H4 (cell line): ENCODE measurements around the gene PRKCZ. TPM values are rescaled to one million over a fixed set of nuclear protein-coding genes. Genes with fewer than 3 reads are reported as not detected.

ENCODE experiments used
- DNase-seq: peaks from one replicate; pipeline ENCODE4 v3.0.0-alpha.2; 2015; ENCODE audit warnings: low spot score
- total RNA-seq: library from RNA; depleted of rRNA; stranded (reverse); fragments of >200 nt; shearing (Covaris generic); gene quantifications from 2 replicates; pipeline ENCODE4 v1.2.3, GENCODE V29; 2014

Gene PRKCZ
- total RNA-seq, 1 experiment from 2014 or later = 11.4 TPM

- no peak for DNase-seq
Measured at GRCh38 chr1:2209400-2210083, 159.3 kb downstream of the PRKCZ start.

DNA sequence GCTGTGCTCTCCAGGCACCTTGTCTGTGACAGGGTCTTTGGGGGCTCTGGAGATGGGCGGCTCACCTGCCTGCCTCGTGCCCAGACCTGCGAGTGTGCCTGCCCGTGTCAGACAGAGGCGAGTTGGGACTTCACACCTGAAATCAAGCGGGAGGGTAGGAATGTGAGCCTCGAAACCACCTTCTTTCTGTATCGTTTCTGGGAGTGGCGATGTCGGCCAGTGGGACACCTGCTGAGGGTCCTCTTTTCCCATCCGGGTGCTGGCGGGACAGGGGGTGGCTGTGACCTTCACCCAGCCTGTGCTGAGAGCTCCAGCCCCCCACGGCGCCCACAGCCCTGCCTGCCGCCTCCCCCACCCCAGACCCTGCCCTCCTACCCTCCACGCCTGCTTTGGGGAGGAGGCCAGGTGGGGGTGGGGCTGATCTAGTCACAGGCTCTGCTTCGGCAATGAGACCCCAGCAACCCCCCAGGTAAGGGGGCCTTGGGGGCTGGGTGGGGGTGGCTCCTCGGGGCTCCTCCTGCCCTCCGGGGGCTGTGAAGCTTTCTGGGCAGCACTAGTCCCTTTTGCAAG lies 160.0 kb downstream of the PRKCZ start:
- DNase-seq = no peak

GRCh38 chr1:2210786-2211185 lies 160.6 kb downstream of the PRKCZ start:
- DNase-seq = no peak

DNA sequence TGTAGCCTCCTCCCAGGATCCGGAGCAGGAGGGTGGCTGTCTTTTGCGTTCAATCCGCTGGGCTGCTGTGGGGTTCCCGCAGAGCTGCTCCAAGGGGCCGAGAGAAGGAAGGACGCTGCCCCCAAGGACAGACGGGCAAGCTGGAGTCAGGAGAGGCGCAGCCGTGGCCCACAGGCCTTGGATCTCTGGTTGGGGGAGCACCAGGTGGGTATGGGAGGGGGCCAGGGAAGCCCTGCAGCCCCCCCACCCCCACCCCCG lies 162.0 kb downstream of the PRKCZ start:
- DNase-seq = no peak

DNA sequence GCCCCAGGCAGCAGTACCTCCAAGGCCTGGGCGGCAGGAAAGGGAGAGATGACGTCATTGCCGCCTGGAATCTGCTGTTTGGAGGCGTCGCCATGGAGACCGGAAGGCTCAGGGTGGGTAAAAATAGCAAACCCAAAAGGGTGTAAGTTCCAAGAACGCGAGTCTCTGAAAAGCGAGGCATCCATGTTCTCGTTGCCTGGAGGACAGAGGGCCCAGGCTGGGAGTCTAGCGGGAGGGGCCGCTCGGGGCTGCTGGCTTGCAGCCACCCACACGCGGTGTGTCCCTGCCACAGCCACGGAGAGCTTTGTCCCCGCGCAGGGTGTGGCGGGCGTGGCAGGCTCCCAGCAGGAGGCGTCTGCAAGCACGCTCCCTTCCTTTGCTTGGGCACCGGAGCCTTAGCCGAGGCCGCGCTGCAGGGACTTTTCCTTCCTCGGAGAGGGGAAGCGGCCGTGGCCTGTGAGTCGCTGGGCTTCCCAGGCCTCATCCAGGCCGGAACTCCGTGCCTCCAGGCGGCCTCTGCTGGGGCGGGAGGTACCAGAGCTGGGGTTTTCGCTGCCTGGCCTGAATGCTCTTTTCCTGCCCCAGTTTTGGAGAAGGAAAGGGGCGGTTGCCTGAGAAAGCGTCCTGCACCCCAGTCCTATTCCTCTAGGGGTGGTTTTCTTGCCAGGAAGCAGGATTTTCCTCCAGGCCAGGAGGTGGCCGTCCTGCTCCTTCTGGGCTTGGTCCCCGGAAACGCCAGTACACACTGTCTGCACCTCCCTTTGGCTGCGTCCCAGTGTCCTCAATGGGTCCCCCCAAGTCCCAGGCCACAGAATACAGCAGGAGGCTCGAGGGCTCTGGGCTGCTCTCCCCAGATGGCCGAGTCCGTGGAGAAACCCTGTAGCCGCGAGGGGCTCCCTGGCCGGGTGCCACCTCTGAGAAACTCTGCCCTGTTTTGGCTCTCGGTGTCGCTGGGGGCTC lies 162.6 kb downstream of the PRKCZ start:
- peak; percentile 96 for DNase-seq

- no peak for DNase-seq
Measured at GRCh38 chr1:2213576-2214505, 163.6 kb downstream of the PRKCZ start.

GRCh38 chr1:2214541-2215241 lies 164.5 kb downstream of the PRKCZ start:
- DNase-seq = no peak

GRCh38 chr1:2215329-2215728 lies 165.1 kb downstream of the PRKCZ start:
- DNase-seq = no peak

DNA sequence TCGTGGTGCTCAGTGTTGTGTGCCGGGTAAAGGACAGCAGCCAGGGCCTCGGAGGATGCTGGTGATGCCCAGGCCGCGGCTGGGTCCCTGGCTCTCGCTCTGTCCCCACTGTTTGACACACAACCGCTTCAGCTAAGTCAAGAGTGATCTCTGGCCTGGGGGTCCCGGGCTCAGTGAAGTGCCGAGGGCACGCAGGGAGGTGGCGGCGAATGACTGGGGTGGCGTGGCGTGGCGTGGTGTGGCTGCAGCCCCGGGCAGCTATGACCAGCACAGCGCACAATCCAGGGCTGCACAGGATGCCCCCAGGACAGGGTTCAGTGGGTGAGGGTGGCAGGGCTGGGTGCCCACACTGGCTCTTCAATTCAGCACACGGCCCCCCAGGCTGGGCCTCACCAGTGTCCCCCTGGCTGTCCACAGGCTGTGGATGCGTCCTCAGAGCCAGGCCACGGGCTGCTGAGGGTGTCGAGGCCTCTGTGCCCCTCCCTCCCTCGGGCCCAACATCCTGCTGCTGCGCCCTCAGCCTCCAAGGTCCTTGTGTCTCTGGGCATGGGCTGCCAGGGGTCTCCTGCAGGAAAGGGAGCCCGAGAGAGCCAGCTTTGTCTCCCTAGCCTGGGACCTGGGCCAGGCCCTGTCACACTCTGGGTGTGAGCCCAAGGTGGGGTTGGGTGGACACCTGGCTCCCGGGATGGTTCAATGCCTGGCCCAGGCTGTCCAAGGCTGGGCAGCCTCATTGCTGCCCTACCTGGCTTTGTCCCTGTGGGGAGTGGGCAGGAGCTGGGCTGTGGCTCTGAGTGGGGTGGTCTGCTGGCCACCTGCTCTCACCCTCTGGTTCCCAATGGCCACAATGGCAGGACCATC lies 165.9 kb downstream of the PRKCZ start:
- DNase-seq = no peak

DNA sequence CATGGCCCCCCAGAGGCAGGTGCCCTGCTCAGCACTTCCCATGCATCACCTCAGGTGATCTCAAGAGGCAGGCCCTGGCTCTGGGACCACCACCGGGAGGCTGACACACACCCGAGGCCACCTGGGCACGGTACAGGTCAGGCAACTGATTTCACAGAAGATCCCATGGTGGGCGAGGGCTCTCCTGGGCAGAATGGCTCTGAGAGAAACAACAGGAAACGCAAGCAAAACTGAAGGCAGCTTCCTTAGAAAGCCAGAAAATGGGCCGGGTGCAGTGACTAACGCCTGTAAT lies 166.5 kb downstream of the PRKCZ start:
- DNase-seq = no peak

- no peak for DNase-seq
Measured at GRCh38 chr1:2221271-2221670, 171.1 kb downstream of the PRKCZ start.

DNA sequence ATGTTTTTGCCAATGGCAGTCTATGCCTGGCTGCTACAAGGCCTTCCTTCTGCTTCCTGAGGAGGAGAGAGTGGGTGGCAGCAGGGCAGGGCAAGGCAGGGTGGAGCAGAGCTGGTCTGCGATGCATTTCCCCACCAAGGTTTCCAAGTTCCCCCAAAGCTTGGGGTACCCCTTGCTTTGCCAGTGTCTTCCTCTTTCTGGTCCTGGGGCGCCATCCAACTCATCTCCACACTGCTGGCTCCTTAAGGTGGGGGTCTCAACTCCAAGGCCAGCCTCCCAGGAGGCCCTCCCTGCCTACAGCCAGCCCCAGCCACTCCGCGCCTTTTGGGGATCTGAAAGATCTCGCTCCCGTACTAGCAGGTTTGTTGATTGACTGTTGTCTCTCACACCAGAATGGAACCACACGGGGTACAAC lies 174.0 kb downstream of the PRKCZ start:
- no peak for DNase-seq

GRCh38 chr1:2224631-2225428 lies 174.6 kb downstream of the PRKCZ start:
- no peak for DNase-seq

DNA sequence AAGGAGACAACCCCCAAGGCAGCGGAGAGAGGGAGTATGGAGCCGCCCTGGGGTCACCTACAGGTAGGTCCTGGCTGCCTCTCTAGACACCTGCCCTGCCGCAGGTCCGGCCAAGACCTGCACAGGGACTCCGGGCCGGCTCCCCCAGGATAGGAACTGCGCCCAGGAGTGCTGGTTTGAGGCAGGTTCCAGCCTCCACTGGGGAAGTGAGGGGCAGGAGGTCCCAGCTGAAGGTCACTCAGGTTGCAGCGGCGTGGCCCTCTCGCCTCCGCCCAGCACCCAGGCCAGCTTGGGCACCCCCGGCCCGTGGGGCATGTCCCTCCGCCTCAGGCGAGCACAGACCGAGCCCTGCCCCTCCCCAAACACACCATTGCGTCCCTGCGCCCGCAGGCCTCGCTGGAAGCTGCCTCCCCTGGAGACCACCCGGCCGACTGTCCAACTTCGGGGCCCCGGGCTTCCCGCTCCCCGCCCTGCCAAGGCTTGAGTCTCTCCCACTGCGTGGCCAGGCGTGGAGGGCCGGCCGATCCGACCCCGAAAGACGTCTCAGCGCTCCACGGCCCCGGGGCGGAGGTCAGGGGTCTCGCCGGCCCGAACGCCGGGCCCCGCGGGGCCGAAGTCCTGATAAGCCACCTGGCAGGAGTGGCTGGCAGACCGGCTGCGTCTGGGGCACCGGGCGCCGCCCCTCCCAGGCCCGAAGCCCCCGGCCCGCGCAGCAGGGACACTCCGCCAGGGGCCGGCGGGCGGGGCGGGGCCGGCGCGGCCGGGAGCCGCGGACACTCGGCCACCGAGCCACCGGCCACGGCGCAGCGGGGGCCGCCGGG lies 176.5 kb downstream of the PRKCZ start:
- DNase-seq = no peak

DNA sequence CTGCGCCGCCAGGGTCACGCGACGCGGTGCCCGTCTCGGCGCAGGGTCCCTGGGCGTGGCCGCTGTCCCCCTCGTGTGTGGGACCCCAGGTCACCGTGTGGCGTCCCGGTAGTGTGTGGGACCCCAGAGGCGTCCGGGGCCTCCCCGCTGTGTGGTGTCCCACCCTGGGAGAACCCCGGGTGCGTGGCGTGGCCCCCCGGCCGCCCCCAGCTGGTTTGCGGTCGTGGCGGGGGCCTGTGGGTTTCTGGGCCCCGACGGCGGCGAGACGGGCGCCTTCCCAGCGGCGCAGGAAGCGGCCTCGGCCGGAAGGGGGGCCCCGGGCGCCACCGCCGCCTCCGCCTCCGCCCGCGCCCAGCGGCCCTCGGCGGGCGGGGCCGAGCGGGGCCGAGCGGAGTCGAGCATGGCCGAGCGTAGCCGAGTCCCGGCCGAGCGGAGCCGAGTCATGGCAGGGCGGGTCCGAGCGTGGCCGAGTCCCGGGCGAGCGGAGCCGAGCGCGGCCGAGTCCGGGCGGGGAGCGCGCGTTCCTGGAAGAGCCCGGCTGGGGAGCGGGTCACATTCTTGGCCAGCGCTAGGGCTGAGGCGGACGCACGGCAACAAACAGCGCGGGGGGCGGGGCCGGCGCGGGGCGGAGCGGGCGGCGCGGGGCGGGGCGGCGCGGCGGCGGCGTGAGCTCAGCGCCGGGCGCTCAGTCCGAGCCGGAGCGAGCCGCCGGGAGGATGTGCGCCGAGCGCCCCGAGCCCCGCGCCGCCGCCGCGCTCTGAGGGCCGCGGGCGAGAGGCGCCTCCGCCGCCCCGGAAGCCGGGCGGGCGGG lies 177.3 kb downstream of the PRKCZ start:
- peak; percentile 95 for DNase-seq

DNA sequence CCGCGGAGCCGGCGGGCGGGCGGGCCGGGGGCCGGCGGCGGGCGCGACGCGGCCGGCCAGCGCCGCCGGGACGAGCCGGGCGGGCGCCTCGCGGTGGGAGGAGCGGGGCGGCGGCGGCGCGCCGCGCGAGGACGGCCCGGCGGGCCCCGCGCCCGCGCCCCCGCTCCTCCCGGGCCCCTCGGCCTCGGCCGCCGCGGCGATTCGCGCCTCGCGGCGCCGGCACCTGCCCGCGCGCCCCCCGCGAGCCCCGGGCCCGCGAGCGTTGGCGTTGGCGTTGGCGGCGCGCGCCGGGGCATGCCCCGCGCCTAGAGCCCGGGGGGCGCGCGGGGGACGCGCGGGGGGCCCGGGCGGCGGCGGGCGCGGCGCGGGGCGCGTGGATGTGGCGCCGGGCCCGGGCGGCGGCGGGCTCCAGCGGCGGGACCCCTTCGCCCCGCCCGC lies 178.0 kb downstream of the PRKCZ start, which contains the start of gene SKI:
SKI (plus strand) TSS at position 163 of the 438 bp plus-strand sequence. CDS start 448 bp downstream, outside the sequence.
- DNase-seq = no peak

DNA sequence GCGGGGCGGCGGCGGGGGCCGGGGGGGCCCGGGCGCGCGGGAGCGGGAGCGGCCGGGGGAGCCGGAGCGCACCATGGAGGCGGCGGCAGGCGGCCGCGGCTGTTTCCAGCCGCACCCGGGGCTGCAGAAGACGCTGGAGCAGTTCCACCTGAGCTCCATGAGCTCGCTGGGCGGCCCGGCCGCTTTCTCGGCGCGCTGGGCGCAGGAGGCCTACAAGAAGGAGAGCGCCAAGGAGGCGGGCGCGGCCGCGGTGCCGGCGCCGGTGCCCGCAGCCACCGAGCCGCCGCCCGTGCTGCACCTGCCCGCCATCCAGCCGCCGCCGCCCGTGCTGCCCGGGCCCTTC lies 178.5 kb downstream of the PRKCZ start:
- DNase-seq = no peak
